Right lobe of liver (tissue), 6 donors: ENCODE measurements around the gene CCDC82. TPM values are rescaled to one million over a fixed set of nuclear protein-coding genes. Genes with fewer than 3 reads are reported as not detected.
A peak's percentile ranks its signal among the peaks of the same experiment; 100 is the strongest.

Source experiments
- ATAC-seq, 4 donors: fragments of 200-7000 bp; cut with Tn5 transposase; one replicate each; pipeline ENCODE4 v1.9.1; 2020; ENCODE audit warnings: mild to moderate bottlenecking in 4 of 4, moderate library complexity in 4 of 4
- DNase-seq, 3 donors: peaks; one replicate each; pipeline ENCODE4 v3.0.0-alpha.2; 2020
- H3K27ac ChIP-seq, 3 donors: fragments of 200-600 bp; one replicate each; pipeline ENCODE4 v1.8.0; 2022
- H3K27me3 ChIP-seq, 2 donors: fragments of 200-600 bp; one replicate each; pipeline ENCODE4 v1.8.0; 2022
- H3K36me3 ChIP-seq, 4 donors: fragments of 200-600 bp; sonication (generic) in 1 of 4; one replicate each; pipeline versions ENCODE4 v1.5.1 to v1.8.0; 2017 to 2022; ENCODE audit warnings: control low read depth in 1 of 4
- H3K4me1 ChIP-seq, 4 donors: fragments of 200-600 bp; sonication (generic) in 1 of 4; one replicate each; pipeline versions ENCODE4 v1.5.1 to v1.8.0; 2017 to 2022; ENCODE audit warnings: control low read depth in 1 of 4
- H3K4me3 ChIP-seq, 3 donors: fragments of 200-600 bp; one replicate each; pipeline ENCODE4 v1.8.0; 2022
- H3K9me3 ChIP-seq, 4 donors: fragments of 200-600 bp; sonication (generic) in 1 of 4; one replicate each; pipeline versions ENCODE4 v1.5.1 to v1.8.0; 2017 to 2022; ENCODE audit warnings: control low read depth in 1 of 4
- POLR2A ChIP-seq: fragments of 450-650 bp; IDR thresholded peaks from one replicate; pipeline ENCODE4 v1.6.1; 2017; ENCODE audit warnings: antibody characterized with exemption, mild to moderate bottlenecking
- WGBS: methylation state at CpG from one replicate; pipeline ENCODE4 v1.1.6; 2018; ENCODE audit warnings: low coverage, low lambda C conversion rate; ENCODE audit not compliant: insufficient coverage; ENCODE audit errors: missing lambda C conversion rate; 5-methylcytosine and 5-hydroxymethylcytosine counted together
- intact Hi-C, 2 donors: fragments of 100-400 bp; cut with DNase I; formaldehyde crosslinking; loops; one replicate each; pipeline versions ENCODE4 v1.11.2 to v1.14.1; 2022
- total RNA-seq, 6 experiments: library from RNA; depleted of rRNA in 2 of 6; stranded (reverse); fragments of >200 nt in 2 of 6; fragmentation: NEBNext Ultra II Directional in 3 of 6; extraction: Animal tissue kit (Norgen Biotek cat#: 25700) in 3 of 6; gene quantifications; one replicate each; pipeline versions ENCODE4 v1.1.0 to v1.2.4, GENCODE V29; 2016 to 2023
- TF ChIP-seq, protein P1 (sequence below), 4 donors: fragments of 200-600 bp in 3 of 4; fragments of 450-650 bp in 1 of 4; IDR thresholded peaks; one replicate each; pipeline versions ENCODE4 v1.5.1 to v1.8.0; 2016 to 2022; ENCODE audit warnings: antibody characterized with exemption in 4 of 4, mild to moderate bottlenecking in 2 of 4
- donor health status: DM: no; HTN: yes; CAD: no.
- donor health status: DM: no; HTN: no; CAD: no.
- donor health status: DM: no; HTN: no; CAD: no.
- donor health status: DM: no; HTN: yes; CAD: no.
- donor health status: DM: no; HTN: yes; CAD: no.

CCDC82 gene
- total RNA-seq, 6 experiments from 2014 or later = 8.2 to 12.0 (median 9.6) TPM

DNA sequence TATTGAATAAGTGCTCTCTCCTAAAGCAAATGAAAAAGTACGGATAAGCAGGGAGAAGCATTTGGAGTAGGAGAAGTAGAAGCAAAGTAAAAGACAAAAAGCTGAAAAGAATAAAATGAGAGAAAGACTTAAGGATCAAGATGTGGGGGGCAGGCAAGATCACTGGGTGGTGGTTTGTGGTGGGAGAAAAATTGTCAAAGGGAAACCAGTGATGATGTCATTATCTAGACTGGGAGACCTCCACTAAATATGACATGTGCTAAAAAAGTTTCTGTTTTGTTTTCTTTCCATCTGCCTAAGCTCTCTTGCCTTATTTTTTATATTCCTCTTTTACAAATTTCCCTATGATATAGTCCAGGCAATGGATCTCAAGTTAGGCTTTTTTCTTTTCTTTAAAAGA, 31.9 kb downstream of the CCDC82 start:
- ATAC-seq = no peak

DNA sequence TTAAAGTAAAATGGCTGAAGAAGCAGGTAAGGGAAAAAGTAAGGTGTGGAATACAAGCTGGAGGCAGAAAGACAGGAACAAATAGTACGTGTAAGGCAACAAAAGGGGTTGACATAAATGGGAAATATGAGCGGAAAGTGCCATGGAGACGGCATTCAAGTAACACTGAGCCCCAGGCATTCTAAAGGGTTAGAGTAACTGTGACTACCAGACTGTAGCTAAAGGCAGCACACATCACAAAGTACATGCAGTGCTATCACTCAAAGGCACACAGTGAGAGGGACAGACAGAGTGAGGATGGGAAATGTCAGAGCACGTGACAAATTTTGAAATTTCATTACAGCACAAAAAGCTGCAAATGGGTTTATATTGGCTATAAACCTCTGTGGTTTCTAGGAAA, 32.9 kb downstream of the CCDC82 start:
- Histone ChIP-seq H3K27me3 (no peaks in the 10 kb centered on the region), H3K27ac (no peak overlapping the region), H3K4me1 (no peaks in the 10 kb centered on the region), H3K9me3 (no peaks in the 10 kb centered on the region), H3K36me3 (peaks cover 0 to 33% (median 0%) of the 10 kb centered on the region in 4 donors), H3K4me3 (no peak overlapping the region)
- WGBS = 100% methylated on average over 4 of the region's 4 CpGs
- ATAC-seq = no peak
- DNase-seq = no peak
- intact Hi-C loops = no loop called here
- TF ChIP-seq, protein P1, sequence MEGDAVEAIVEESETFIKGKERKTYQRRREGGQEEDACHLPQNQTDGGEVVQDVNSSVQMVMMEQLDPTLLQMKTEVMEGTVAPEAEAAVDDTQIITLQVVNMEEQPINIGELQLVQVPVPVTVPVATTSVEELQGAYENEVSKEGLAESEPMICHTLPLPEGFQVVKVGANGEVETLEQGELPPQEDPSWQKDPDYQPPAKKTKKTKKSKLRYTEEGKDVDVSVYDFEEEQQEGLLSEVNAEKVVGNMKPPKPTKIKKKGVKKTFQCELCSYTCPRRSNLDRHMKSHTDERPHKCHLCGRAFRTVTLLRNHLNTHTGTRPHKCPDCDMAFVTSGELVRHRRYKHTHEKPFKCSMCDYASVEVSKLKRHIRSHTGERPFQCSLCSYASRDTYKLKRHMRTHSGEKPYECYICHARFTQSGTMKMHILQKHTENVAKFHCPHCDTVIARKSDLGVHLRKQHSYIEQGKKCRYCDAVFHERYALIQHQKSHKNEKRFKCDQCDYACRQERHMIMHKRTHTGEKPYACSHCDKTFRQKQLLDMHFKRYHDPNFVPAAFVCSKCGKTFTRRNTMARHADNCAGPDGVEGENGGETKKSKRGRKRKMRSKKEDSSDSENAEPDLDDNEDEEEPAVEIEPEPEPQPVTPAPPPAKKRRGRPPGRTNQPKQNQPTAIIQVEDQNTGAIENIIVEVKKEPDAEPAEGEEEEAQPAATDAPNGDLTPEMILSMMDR (IDR thresholded peaks at IDR 0.05) = no peak
- no peak for TF ChIP-seq POLR2A

More for the DNA sequence above, 31.9 kb downstream of the CCDC82 start:
- WGBS = 90% methylated on average over 1 of the region's 1 CpG
- no peaks in the 10 kb centered on the region for H3K4me1 ChIP-seq
- no peak overlapping the region for H3K27ac ChIP-seq
- TF ChIP-seq, protein P1 (IDR thresholded peaks at IDR 0.05) = no peak
- no peak for TF ChIP-seq POLR2A
- peaks cover 0 to 31% (median 0%) of the 10 kb centered on the region in 4 donors for H3K36me3 ChIP-seq
- H3K9me3 ChIP-seq = no peaks in the 10 kb centered on the region
- no peaks in the 10 kb centered on the region for H3K27me3 ChIP-seq
- intact Hi-C loops = no loop called here
- DNase-seq = no peak
- no peak overlapping the region for H3K4me3 ChIP-seq

DNA sequence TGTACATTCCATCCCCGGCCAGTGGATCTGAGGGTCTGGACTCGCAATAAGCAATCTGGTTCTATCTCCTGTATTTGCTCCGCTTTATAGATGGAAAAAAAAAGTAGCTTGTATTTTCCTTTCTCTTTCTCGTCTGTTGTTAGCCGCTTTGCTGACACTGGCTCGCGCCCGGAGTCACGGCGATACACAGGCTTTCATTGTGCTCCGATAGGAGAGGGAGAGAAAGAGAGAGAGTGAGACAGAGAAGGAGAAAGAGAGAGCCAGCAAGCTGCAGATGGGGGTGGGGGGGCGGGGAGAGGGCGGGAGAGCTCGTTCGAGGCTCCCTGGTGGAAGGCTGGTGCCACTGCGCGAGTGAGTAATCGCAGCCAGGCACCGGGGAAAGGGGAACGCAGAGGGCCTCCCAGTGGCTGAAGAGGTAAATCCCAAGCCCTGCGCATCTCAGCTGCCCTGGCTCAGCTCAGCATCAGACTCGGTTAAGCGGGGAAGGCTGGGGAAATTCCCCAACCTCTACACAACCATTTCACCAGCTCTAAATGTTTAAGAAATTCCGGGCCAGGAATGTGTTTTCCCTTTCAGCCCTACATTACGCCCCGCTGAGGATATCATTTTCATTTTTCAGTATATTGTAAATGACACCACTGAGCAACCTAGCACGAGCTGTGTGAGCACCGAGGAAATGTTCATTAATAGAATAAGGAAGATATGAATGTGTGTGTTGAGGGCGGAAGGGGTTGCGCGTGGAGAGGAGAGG, 46.6 kb downstream of the CCDC82 start, which contains the start of gene MAML2:
TSS of gene MAML2 (minus strand) at position 235 of the 751 bp plus-strand sequence. CDS start 1,300 bp downstream, outside the sequence.
- ATAC-seq (peak; percentile 98 to 99 (median 98)), DNase-seq (peak; percentile 91 to 94 (median 93))
- Histone ChIP-seq H3K4me1 (no peaks in the 10 kb centered on the region), H3K36me3 (no peaks in the 10 kb centered on the region), H3K4me3 (peak within 1 kb of the TSS; percentile 51 to 60 (median 59)), H3K27me3 (no peaks in the 10 kb centered on the region), H3K9me3 (no peaks in the 10 kb centered on the region), H3K27ac (peak within 1 kb of the TSS; percentile 18 to 66 (median 60))
- intact Hi-C loops = no loop called here
- TF ChIP-seq, protein P1 (IDR thresholded peaks at IDR 0.05) = peak; percentile 75 to 95 (median 94)
- TF ChIP-seq POLR2A = no peak
- 10% methylated on average over 24 of the region's 31 CpGs for WGBS

DNA sequence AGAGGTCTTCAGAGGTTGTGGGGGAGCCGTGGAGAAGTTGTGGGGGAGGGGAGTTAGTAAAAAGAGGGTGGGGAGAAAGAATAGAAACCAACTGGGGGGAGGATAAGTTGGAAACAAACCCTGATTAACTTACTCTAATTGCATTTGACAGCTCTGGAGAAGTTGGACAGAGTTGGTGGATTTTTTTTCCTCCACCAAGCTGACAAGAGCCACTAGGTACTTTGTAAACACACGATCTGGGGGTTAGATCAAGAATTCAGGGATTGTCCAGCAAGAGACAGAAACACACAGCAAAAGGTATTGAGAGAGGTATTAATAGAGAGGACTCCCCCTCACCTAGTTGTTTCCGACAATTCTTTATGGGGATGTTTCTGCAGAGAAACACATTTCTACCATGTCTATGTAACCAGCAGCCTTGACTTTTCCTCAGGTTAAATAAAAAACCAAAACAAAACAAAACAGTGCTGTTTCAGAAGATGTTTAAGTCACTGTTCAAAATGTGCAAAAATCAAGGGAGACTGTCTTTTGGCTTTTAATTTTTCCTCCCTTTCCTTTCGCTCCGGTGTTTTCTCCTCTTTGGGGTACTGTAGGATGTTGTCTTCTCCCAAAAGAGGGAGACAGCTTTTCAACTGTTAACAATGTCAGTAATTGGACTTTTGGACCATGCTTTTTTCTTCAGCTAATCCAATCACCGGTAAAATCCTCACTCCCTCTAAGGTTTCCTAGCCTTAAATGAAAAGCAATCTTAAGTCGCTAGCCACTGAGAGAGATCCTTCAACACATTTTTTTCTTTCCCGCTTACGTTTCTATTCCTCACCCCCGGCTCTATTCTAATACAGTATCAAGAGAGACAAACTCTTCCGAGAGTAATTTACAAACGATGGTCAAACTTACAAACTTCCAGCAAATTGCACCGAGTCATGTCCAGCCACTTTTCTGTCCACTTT, 47.4 kb downstream of the CCDC82 start:
- Histone ChIP-seq H3K27me3 (no peaks in the 10 kb centered on the region), H3K36me3 (no peaks in the 10 kb centered on the region), H3K4me3 (peak overlapping the region; percentile 51 to 60 (median 59)), H3K27ac (peak overlapping the region; percentile 18 to 66 (median 60)), H3K9me3 (no peaks in the 10 kb centered on the region), H3K4me1 (no peaks in the 10 kb centered on the region)
- intact Hi-C loops = no loop called here
- WGBS = 4% methylated on average over 13 of the region's 13 CpGs
- no peak for TF ChIP-seq POLR2A
- TF ChIP-seq, protein P1 (IDR thresholded peaks at IDR 0.05) = no peak
- DNase-seq (no peak), ATAC-seq (peak in 2 of 4 donors; percentile 2 to 3)
